Fibroblast of lung (primary cell): ENCODE results near the gene NXF2. TPM values are rescaled to one million over a fixed set of nuclear protein-coding genes. Genes with fewer than 3 reads are reported as not detected.
A peak's percentile ranks its signal among the peaks of the same experiment; 100 is the strongest.

Experiments used
- DNase-seq, 2 donors: peaks; one replicate each; pipeline versions ENCODE4 v3.0.0 to v3.0.0-alpha.2; 2010; ENCODE audit warnings: low read depth in 2 of 2
- H2AFZ ChIP-seq: 2 replicates; pipeline ENCODE4 v1.5.1; 2012; ENCODE audit warnings: low read length, control low read depth, inconsistent platforms
- H3K27ac ChIP-seq: 2 replicates; pipeline ENCODE4 v1.5.1; 2011; ENCODE audit warnings: low read length, control low read depth; ENCODE audit not compliant: insufficient read depth
- H3K27me3 ChIP-seq: 2 replicates; pipeline ENCODE4 v1.5.1; 2011; ENCODE audit warnings: mild to moderate bottlenecking, low read length; ENCODE audit not compliant: control insufficient read depth, insufficient read depth
- H3K36me3 ChIP-seq: 2 replicates; pipeline ENCODE4 v1.5.1; 2011; ENCODE audit warnings: low read length; ENCODE audit not compliant: control insufficient read depth, insufficient read depth
- H3K4me1 ChIP-seq: 2 replicates; pipeline ENCODE4 v1.5.1; 2011; ENCODE audit warnings: low read length; ENCODE audit not compliant: control insufficient read depth, insufficient read depth; ENCODE audit errors: extremely low read depth
- H3K4me2 ChIP-seq: 2 replicates; pipeline ENCODE4 v1.5.1; 2011; ENCODE audit warnings: low read length, control low read depth; ENCODE audit not compliant: insufficient read depth; ENCODE audit errors: extremely low read depth
- H3K4me3 ChIP-seq, 4 experiments: fragments of 200-600 bp in 1 of 4; sonication (generic) in 1 of 4; replicated peaks in 1 of 4; 2 replicates each; pipeline ENCODE4 v1.5.1; 2011 to 2016; ENCODE audit warnings: low read length in 4 of 4, low read depth in 3 of 4, mild to moderate bottlenecking in 3 of 4, control low read depth in 2 of 4, inconsistent platforms in 1 of 4, mixed read lengths in 1 of 4; ENCODE audit not compliant: insufficient read depth in 1 of 4; ENCODE audit errors: control extremely low read depth in 1 of 4
- H3K79me2 ChIP-seq: 2 replicates; pipeline ENCODE4 v1.5.1; 2012; ENCODE audit warnings: mild to moderate bottlenecking, low read length, inconsistent platforms; ENCODE audit not compliant: control insufficient read depth, insufficient read depth
- H3K9ac ChIP-seq: 2 replicates; pipeline ENCODE4 v1.5.1; 2011; ENCODE audit warnings: mild to moderate bottlenecking, low read length, control low read depth; ENCODE audit not compliant: insufficient read depth
- H3K9me3 ChIP-seq: 2 replicates; pipeline ENCODE4 v1.5.1; 2012; ENCODE audit warnings: low read depth, low read length; ENCODE audit not compliant: control insufficient read depth, insufficient read depth
- H4K20me1 ChIP-seq: 2 replicates; pipeline ENCODE4 v1.5.1; 2011; ENCODE audit warnings: low read length; ENCODE audit not compliant: control insufficient read depth, insufficient read depth; ENCODE audit errors: extremely low read depth
- EZH2 ChIP-seq: IDR thresholded peaks from 2 replicates; pipeline ENCODE4 v1.5.1; 2012; ENCODE audit warnings: low read length, control low read depth, mild to moderate bottlenecking; ENCODE audit errors: missing control alignments
- polyA plus RNA-seq, 2 donors: library from polyadenylated mRNA; depleted of rRNA in 1 of 2; stranded (reverse) in 1 of 2; unstranded in 1 of 2; fragments of >200 nt; gene quantifications; 2 replicates each; pipeline ENCODE4 v1.2.1, GENCODE V29; 2011 to 2012; ENCODE audit warnings: missing spikeins in 1 of 2
- total RNA-seq: library from RNA; depleted of rRNA; stranded (reverse); fragments of >200 nt; gene quantifications from 2 replicates; pipeline ENCODE4 v1.2.1, GENCODE V29; 2014
- TF ChIP-seq, protein P1 (sequence below), 2 donors: IDR thresholded peaks in 1 of 2; conservative IDR thresholded peaks in 1 of 2; 1 replicate in 1 of 2; 2 replicates in 1 of 2; pipeline ENCODE4 v1.5.1; 2011 to 2012; ENCODE audit warnings: low read length in 2 of 2, control low read depth in 1 of 2, inconsistent platforms in 1 of 2, low read depth in 1 of 2, mild to moderate bottlenecking in 1 of 2

Gene NXF2
- total and polyA plus RNA-seq, 2 donors (not counting 1 experiment from before 2014, with no cell fraction given) = not detected

GRCh38 chrX:102338162-102338561 lies 91.2 kb downstream of the NXF2 start:
- Histone ChIP-seq H3K9me3 (no peaks in the 10 kb centered on the region), H3K27me3 (no peaks in the 10 kb centered on the region), H4K20me1 (no peaks in the 10 kb centered on the region), H3K9ac (no peak overlapping the region), H2AFZ (no peak overlapping the region), H3K4me3 (no peak overlapping the region), H3K36me3 (no peaks in the 10 kb centered on the region), H3K79me2 (no peaks in the 10 kb centered on the region), H3K4me2 (no peak overlapping the region), H3K27ac (no peak overlapping the region), H3K4me1 (no peaks in the 10 kb centered on the region)
- TF ChIP-seq, protein P1, sequence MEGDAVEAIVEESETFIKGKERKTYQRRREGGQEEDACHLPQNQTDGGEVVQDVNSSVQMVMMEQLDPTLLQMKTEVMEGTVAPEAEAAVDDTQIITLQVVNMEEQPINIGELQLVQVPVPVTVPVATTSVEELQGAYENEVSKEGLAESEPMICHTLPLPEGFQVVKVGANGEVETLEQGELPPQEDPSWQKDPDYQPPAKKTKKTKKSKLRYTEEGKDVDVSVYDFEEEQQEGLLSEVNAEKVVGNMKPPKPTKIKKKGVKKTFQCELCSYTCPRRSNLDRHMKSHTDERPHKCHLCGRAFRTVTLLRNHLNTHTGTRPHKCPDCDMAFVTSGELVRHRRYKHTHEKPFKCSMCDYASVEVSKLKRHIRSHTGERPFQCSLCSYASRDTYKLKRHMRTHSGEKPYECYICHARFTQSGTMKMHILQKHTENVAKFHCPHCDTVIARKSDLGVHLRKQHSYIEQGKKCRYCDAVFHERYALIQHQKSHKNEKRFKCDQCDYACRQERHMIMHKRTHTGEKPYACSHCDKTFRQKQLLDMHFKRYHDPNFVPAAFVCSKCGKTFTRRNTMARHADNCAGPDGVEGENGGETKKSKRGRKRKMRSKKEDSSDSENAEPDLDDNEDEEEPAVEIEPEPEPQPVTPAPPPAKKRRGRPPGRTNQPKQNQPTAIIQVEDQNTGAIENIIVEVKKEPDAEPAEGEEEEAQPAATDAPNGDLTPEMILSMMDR (conservative IDR thresholded peaks at IDR 0.05 in 1 of 2, IDR thresholded peaks at IDR 0.05 in 1 of 2; ENCODE audit: low read depth in 1 of 2, low read length in 2 of 2) = no peak
- TF ChIP-seq EZH2 = no peak
- DNase-seq = no peak

DNA sequence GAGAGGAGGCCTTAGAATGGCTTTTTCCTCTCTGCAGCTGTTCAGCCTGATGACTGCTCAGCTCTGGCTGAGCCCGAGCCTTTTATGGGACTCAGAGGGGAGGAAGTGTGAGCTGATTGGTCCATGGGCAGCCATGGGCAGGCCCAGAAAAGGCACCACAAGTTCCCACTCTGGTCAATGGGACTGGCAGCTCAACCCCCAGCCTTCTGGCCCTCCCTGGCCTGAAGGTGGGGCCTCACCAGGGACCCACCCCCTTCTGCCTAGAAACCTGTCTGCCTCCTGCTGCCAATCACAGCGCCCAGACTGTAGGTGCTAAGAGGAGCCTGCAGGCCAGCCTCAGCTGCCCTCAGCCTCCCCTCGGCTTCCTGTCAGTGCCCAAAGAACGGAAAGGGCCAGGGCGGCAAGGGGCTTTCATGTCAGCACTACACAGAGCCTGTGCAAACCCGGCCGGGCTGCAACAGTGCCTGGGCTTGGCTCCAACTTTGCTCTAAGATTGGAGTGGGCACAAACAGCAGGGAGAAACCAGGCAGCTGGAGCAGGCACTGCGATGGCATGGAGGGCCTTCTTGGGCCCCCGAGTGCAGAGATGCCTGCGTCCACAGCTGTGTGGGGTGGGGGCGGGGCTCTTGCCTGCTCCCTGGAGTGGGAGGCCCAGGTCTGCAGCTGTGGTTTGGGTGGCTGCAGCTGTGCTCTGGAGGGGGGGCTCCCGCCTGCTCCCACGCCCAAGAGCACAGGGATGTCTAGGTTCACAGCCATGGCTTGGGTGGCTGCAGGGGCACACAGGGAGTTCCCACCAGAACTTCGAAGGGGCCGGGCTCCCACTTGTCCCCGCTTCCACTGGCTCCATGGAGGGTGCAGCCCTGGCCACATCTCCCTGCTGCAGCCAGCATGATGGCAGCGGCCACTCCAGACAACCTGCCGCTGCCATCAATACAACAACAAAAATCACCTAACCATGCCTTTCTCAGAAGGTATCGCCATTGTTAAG lies 92.6 kb downstream of the NXF2 start:
- no peaks in the 10 kb centered on the region for H3K9me3 ChIP-seq
- no peak overlapping the region for H3K4me3 ChIP-seq
- H3K27ac ChIP-seq = no peak overlapping the region
- TF ChIP-seq EZH2 = no peak
- TF ChIP-seq, protein P1 (conservative IDR thresholded peaks at IDR 0.05 in 1 of 2, IDR thresholded peaks at IDR 0.05 in 1 of 2; ENCODE audit: low read depth in 1 of 2, low read length in 2 of 2) = no peak
- H3K36me3 ChIP-seq = no peaks in the 10 kb centered on the region
- H3K9ac ChIP-seq = no peak overlapping the region
- H3K4me1 ChIP-seq = no peaks in the 10 kb centered on the region
- DNase-seq = no peak
- H2AFZ ChIP-seq = no peak overlapping the region
- no peak overlapping the region for H3K4me2 ChIP-seq
- no peaks in the 10 kb centered on the region for H4K20me1 ChIP-seq
- H3K79me2 ChIP-seq = no peaks in the 10 kb centered on the region
- H3K27me3 ChIP-seq = no peaks in the 10 kb centered on the region

- Histone ChIP-seq H3K79me2 (no peaks in the 10 kb centered on the region), H3K36me3 (no peaks in the 10 kb centered on the region)
Observed at GRCh38 chrX:102341867-102342266, 94.9 kb downstream of the NXF2 start.

More at GRCh38 chrX:102341867-102342266, 94.9 kb downstream of the NXF2 start:
- no peak overlapping the region for H3K9ac ChIP-seq
- no peak overlapping the region for H2AFZ ChIP-seq
- no peaks in the 10 kb centered on the region for H3K4me1 ChIP-seq
- no peak overlapping the region for H3K4me3 ChIP-seq
- H3K27me3 ChIP-seq = no peaks in the 10 kb centered on the region
- TF ChIP-seq EZH2 = no peak
- TF ChIP-seq, protein P1 (conservative IDR thresholded peaks at IDR 0.05 in 1 of 2, IDR thresholded peaks at IDR 0.05 in 1 of 2; ENCODE audit: low read depth in 1 of 2, low read length in 2 of 2) = peak; percentile 11 to 13
- no peaks in the 10 kb centered on the region for H3K9me3 ChIP-seq
- DNase-seq = no peak
- H4K20me1 ChIP-seq = no peaks in the 10 kb centered on the region
- H3K27ac ChIP-seq = no peak overlapping the region
- H3K4me2 ChIP-seq = no peak overlapping the region
